HepG2 (cell line): ENCODE results near the gene ARHGAP9. TPM values are rescaled to one million over a fixed set of nuclear protein-coding genes. Genes with fewer than 3 reads are reported as not detected.

Experiments used
- ATF3 ChIP-seq: sonication (generic); formaldehyde crosslinking; IDR thresholded peaks from 2 replicates; pipeline ENCODE4 v1.4.0; 2020; ENCODE audit warnings: missing genetic modification reagents
- DMAP1 ChIP-seq: IDR thresholded peaks from 2 replicates; pipeline ENCODE4 v1.6.1; 2016
- DNMT1 ChIP-seq: sonication (generic); formaldehyde crosslinking; IDR thresholded peaks from 2 replicates; pipeline ENCODE4 v1.5.1; 2020; ENCODE audit warnings: mild to moderate bottlenecking, missing genetic modification reagents
- FOXK2 ChIP-seq: fragments of 450-650 bp; IDR thresholded peaks from 2 replicates; pipeline ENCODE4 v1.6.1; 2016
- GABPA ChIP-seq, 2 experiments: IDR thresholded peaks; 2 replicates each; pipeline ENCODE4 v1.6.1; 2011 to 2016; ENCODE audit warnings: low read depth in 2 of 2, low read length in 1 of 2, missing biosample characterization in 1 of 2, missing genetic modification characterization in 1 of 2
- GZF1 ChIP-seq: sonication (generic); formaldehyde crosslinking; IDR thresholded peaks from 2 replicates; pipeline ENCODE4 v1.5.1; 2020; ENCODE audit warnings: mild to moderate bottlenecking, missing genetic modification reagents
- KLF9 ChIP-seq: IDR thresholded peaks from 2 replicates; pipeline ENCODE4 v1.6.1; 2016; ENCODE audit warnings: low read depth
- NKX3-1 ChIP-seq: sonication (generic); formaldehyde crosslinking; IDR thresholded peaks from 2 replicates; pipeline ENCODE4 v1.5.0; 2020; ENCODE audit warnings: missing genetic modification reagents
- NR2F6 ChIP-seq, 2 experiments: IDR thresholded peaks; 2 replicates each; pipeline ENCODE4 v1.6.1; 2016; ENCODE audit warnings: antibody characterized with exemption in 1 of 2, mild to moderate bottlenecking in 1 of 2
- RAD21 ChIP-seq: fragments of 450-650 bp; formaldehyde crosslinking; IDR thresholded peaks from 2 replicates; pipeline ENCODE4 v1.5.0; 2020; ENCODE audit warnings: mild to moderate bottlenecking
- SP2 ChIP-seq: sonication (generic); formaldehyde crosslinking; IDR thresholded peaks from 2 replicates; pipeline ENCODE4 v1.5.1; 2020; ENCODE audit warnings: mild to moderate bottlenecking, missing genetic modification reagents
- TAF1 ChIP-seq: sonication (generic); formaldehyde crosslinking; IDR thresholded peaks from 2 replicates; pipeline ENCODE4 v1.4.0; 2020; ENCODE audit warnings: missing genetic modification reagents
- TRIM22 ChIP-seq: fragments of 450-650 bp; IDR thresholded peaks from 2 replicates; pipeline ENCODE4 v1.6.1; 2017
- YEATS2 ChIP-seq: sonication (generic); formaldehyde crosslinking; IDR thresholded peaks from 2 replicates; pipeline ENCODE4 v1.4.0; 2020; ENCODE audit warnings: missing genetic modification reagents, borderline replicate concordance
- ZBTB25 ChIP-seq: IDR thresholded peaks from 2 replicates; pipeline ENCODE4 v1.6.1; 2018; ENCODE audit warnings: missing genetic modification reagents
- ZFYVE20 ChIP-seq: sonication (generic); formaldehyde crosslinking; IDR thresholded peaks from 2 replicates; pipeline ENCODE4 v1.8.0; 2023; ENCODE audit warnings: low read depth, mild to moderate bottlenecking, moderate library complexity, missing genetic modification reagents, borderline replicate concordance
- ZNF276 ChIP-seq: sonication (generic); formaldehyde crosslinking; IDR thresholded peaks from 2 replicates; pipeline ENCODE4 v1.4.0; 2020; ENCODE audit warnings: mild to moderate bottlenecking, low read depth, missing genetic modification reagents
- ZNF362 ChIP-seq: sonication (generic); formaldehyde crosslinking; IDR thresholded peaks from 2 replicates; pipeline ENCODE4 v1.4.0; 2020; ENCODE audit warnings: missing genetic modification reagents, mild to moderate bottlenecking, borderline replicate concordance
- ZNF556 ChIP-seq: sonication (generic); formaldehyde crosslinking; IDR thresholded peaks from 2 replicates; pipeline ENCODE4 v1.4.0; 2020; ENCODE audit warnings: mild to moderate bottlenecking, missing genetic modification reagents, borderline replicate concordance
- ZNF616 ChIP-seq: sonication (generic); formaldehyde crosslinking; IDR thresholded peaks from 2 replicates; pipeline ENCODE4 v1.5.0; 2020; ENCODE audit warnings: low read depth, mild to moderate bottlenecking, missing genetic modification reagents
- ZNF766 ChIP-seq: sonication (generic); formaldehyde crosslinking; IDR thresholded peaks from 2 replicates; pipeline ENCODE4 v1.5.0; 2020; ENCODE audit warnings: missing genetic modification reagents, borderline replicate concordance
- ZSCAN25 ChIP-seq: sonication (generic); formaldehyde crosslinking; IDR thresholded peaks from 2 replicates; pipeline ENCODE4 v1.8.0; 2022; ENCODE audit warnings: mild to moderate bottlenecking, missing genetic modification reagents
- ZSCAN5A ChIP-seq: sonication (generic); formaldehyde crosslinking; IDR thresholded peaks from 2 replicates; pipeline ENCODE4 v1.8.0; 2022; ENCODE audit warnings: mild to moderate bottlenecking, missing genetic modification reagents, borderline replicate concordance
- polyA plus RNA-seq, 8 experiments: library from polyadenylated mRNA; depleted of rRNA in 3 of 8; stranded (reverse) in 7 of 8; unstranded in 1 of 8; fragments of >200 nt; fragmentation: Illumina TruSeq in 4 of 8; extraction: Trizol in 4 of 8; gene quantifications; 2 replicates each; pipeline versions ENCODE4 v1.2.1 to v1.2.3, GENCODE V29; 2011 to 2016; ENCODE audit warnings: low read depth in 4 of 8, missing spikeins in 1 of 8, mixed read lengths in 1 of 8; ENCODE audit not compliant: insufficient read depth in 1 of 8
- total RNA-seq, 5 experiments: library from RNA; depleted of rRNA; stranded (reverse); fragments of >200 nt; fragmentation: Illumina TruSeq; extraction: Trizol; gene quantifications; 2 replicates each; pipeline ENCODE4 v1.2.3, GENCODE V29; 2016; ENCODE audit warnings: low read depth in 1 of 5

ARHGAP9 gene
- total and polyA plus RNA-seq, 2 of the 13 experiments (the other 11 are each of a cell fraction or from before 2014, with no cell fraction given) = 0.18 to 1.2 TPM

GRCh38 chr12:57522887-57523705 lies 43.4 kb upstream of the ARHGAP9 start (continued):
- TF ChIP-seq KLF9 (CRISPR knock-in tag) (no peak), FOXK2 (no peak), ZBTB25 (CRISPR knock-in tag) (no peak), ZSCAN25 (CRISPR knock-in tag) (no peak), NKX3-1 (CRISPR knock-in tag) (no peak), YEATS2 (CRISPR knock-in tag) (no peak), ZNF616 (CRISPR knock-in tag) (no peak), ZFYVE20 (CRISPR knock-in tag) (no peak), DNMT1 (CRISPR knock-in tag) (no peak), ZNF362 (CRISPR knock-in tag) (no peak), ATF3 (no peak), NR2F6 (IDR thresholded peaks at IDR 0.05) (no peak), NR2F6 (CRISPR knock-in tag; IDR thresholded peaks at IDR 0.05) (no peak), ZNF766 (CRISPR knock-in tag) (no peak), SP2 (CRISPR knock-in tag) (no peak), RAD21 (no peak), DMAP1 (CRISPR knock-in tag) (peak; percentile 15; the same call in 1 of the 2 replicates), GABPA (IDR thresholded peaks at IDR 0.05; ENCODE audit: low read depth, low read length) (no peak), GABPA (CRISPR knock-in tag; IDR thresholded peaks at IDR 0.05; ENCODE audit: low read depth) (no peak), ZNF276 (CRISPR knock-in tag) (no peak), ZSCAN5A (CRISPR knock-in tag) (no peak), GZF1 (CRISPR knock-in tag) (no peak), ZNF556 (CRISPR knock-in tag) (no peak), TAF1 (no peak; the same call in 1 of the 2 replicates), TRIM22 (no peak)
